AG04449 (cell line): Measurements from ENCODE around the gene DCLK2.

ENCODE experiments used
- CTCF ChIA-PET: fragments of 350-600 bp; formaldehyde crosslinking; extraction: SDS; loops from one replicate; lab custom pipeline; 2021; ENCODE audit warnings: antibody characterized with exemption; lab: Yijun Ruan, JAX
- POLR2A ChIA-PET: fragments of 400-600, 350-600 bp; formaldehyde crosslinking; extraction: SDS; loops from one replicate; lab custom pipeline; 2020; ENCODE audit warnings: antibody characterized with exemption, inconsistent platforms; lab: Yijun Ruan, JAX
- DNase-seq: peaks from one replicate; pipeline ENCODE4 v3.0.0-alpha.2; 2010; ENCODE audit warnings: low read depth, low spot score
- H3K4me3 ChIP-seq: 2 replicates; pipeline ENCODE4 v1.5.1; 2011; ENCODE audit warnings: low read depth, mild to moderate bottlenecking, control low read depth, low read length
- CTCF ChIP-seq: IDR thresholded peaks from one replicate; pipeline ENCODE4 v1.5.1; 2011; ENCODE audit warnings: mild to moderate bottlenecking, moderate library complexity, low read length, control low read depth, inconsistent platforms; ENCODE audit not compliant: insufficient read depth; ENCODE audit errors: missing control alignments

The DCLK2 gene

GRCh38 chr4:150278206-150278605, 200.0 kb downstream of the DCLK2 start:
- no peak for DNase-seq
- ChIA-PET CTCF (interaction anchor here (1.4 kb wide), 1 partner anchor 589 kb away, joined by 6 read pairs; no protein-coding TSS in a partner anchor), POLR2A (no interaction called here)
- TF ChIP-seq CTCF: no peak
- H3K4me3 ChIP-seq: no peak overlapping the region

GRCh38 chr4:150280081-150280895, 202.0 kb downstream of the DCLK2 start:
- ChIA-PET POLR2A (interaction anchor here (0.6 to 1.0 kb wide), 4 partner anchors 14 to 45 kb away, joined by 3 read pairs; no protein-coding TSS in a partner anchor), CTCF (interaction anchor here (0.8 to 2.9 kb wide), 9 partner anchors 8 to 587 kb away, joined by 3 to 22 read pairs (median 3); no protein-coding TSS in a partner anchor)
- TF ChIP-seq CTCF: no peak
- no peak overlapping the region for H3K4me3 ChIP-seq
- DNase-seq: peak; percentile 74

GRCh38 chr4:150280975-150281374, 202.7 kb downstream of the DCLK2 start:
- H3K4me3 ChIP-seq: no peak overlapping the region
- CTCF ChIA-PET: interaction anchor here (1.0 to 2.9 kb wide), 9 partner anchors 9 to 586 kb away, joined by 3 to 22 read pairs (median 4); no protein-coding TSS in a partner anchor
- no peak for DNase-seq
- POLR2A ChIA-PET: interaction anchor here (0.8 to 1.0 kb wide), 3 partner anchors 15 to 45 kb away, joined by 3 read pairs; no protein-coding TSS in a partner anchor
- no peak for TF ChIP-seq CTCF

GRCh38 chr4:150283689-150284088, 205.4 kb downstream of the DCLK2 start:
- no peak for TF ChIP-seq CTCF
- no peak overlapping the region for H3K4me3 ChIP-seq
- CTCF ChIA-PET: interaction anchor here (0.6 to 6.3 kb wide), 8 partner anchors 14 to 584 kb away, joined by 3 to 30 read pairs (median 3); no protein-coding TSS in a partner anchor
- DNase-seq: peak; percentile 94
- POLR2A ChIA-PET: interaction anchor here (0.5 to 1.5 kb wide), 3 partner anchors 12 to 90 kb away, joined by 3 to 4 read pairs (median 3); no protein-coding TSS in a partner anchor

- TF ChIP-seq CTCF: no peak
- H3K4me3 ChIP-seq: no peak overlapping the region
- no peak for DNase-seq
- ChIA-PET POLR2A (no interaction called here), CTCF (interaction anchor here (0.6 to 6.3 kb wide), 4 partner anchors 8 to 580 kb away, joined by 3 to 30 read pairs (median 3); no protein-coding TSS in a partner anchor)
These were observed 208.4 kb downstream of the DCLK2 start for GRCh38 chr4:150286656-150287055.

- CTCF ChIA-PET: interaction anchor here (0.6 to 6.3 kb wide), 3 partner anchors 9 to 577 kb away, joined by 4 to 30 read pairs (median 8); no protein-coding TSS in a partner anchor
- no peak for DNase-seq
- POLR2A ChIA-PET: interaction anchor here (0.6 kb wide), 1 partner anchor 249 kb away, joined by 4 read pairs; no protein-coding TSS in a partner anchor
- TF ChIP-seq CTCF: no peak
- H3K4me3 ChIP-seq: no peak overlapping the region
These were observed 211.0 kb downstream of the DCLK2 start for GRCh38 chr4:150289198-150289597.
